SJCRH30 (cell line): Measurements from ENCODE around the gene RUNDC3A. TPM values are rescaled to one million over a fixed set of nuclear protein-coding genes. Genes with fewer than 3 reads are reported as not detected.

Experiments used
- DNase-seq, 2 experiments: peaks; one replicate each; pipeline ENCODE4 v3.0.0-alpha.2; 2015 to 2020
- H3K27ac ChIP-seq: fragments of 250-450 bp; sonication (Bioruptor Pico); 2 replicates; pipeline ENCODE4 v1.5.1; 2020; ENCODE audit warnings: mild to moderate bottlenecking, moderate library complexity
- H3K27me3 ChIP-seq: fragments of 250-450 bp; sonication (Bioruptor Pico); 2 replicates; pipeline ENCODE4 v1.5.1; 2020; ENCODE audit warnings: mild to moderate bottlenecking, moderate library complexity
- H3K36me3 ChIP-seq: fragments of 250-450 bp; sonication (Bioruptor Pico); 2 replicates; pipeline ENCODE4 v1.5.1; 2020; ENCODE audit warnings: mild to moderate bottlenecking, moderate library complexity
- H3K4me1 ChIP-seq: fragments of 250-450 bp; sonication (Bioruptor Pico); 2 replicates; pipeline ENCODE4 v1.5.1; 2020; ENCODE audit warnings: mild to moderate bottlenecking, moderate library complexity
- H3K4me3 ChIP-seq: fragments of 250-450 bp; sonication (Bioruptor Pico); 2 replicates; pipeline ENCODE4 v1.5.1; 2020; ENCODE audit warnings: mild to moderate bottlenecking, moderate library complexity
- H3K9me3 ChIP-seq: fragments of 250-450 bp; sonication (Bioruptor Pico); replicated peaks from 2 replicates; pipeline ENCODE4 v1.5.1; 2020; ENCODE audit warnings: mild to moderate bottlenecking, moderate library complexity
- total RNA-seq: library from RNA; depleted of rRNA; stranded (reverse); fragments of >200 nt; shearing (Covaris generic); gene quantifications from 2 replicates; pipeline ENCODE4 v1.2.3, GENCODE V29; 2014

Gene RUNDC3A
- total RNA-seq, 1 experiment from 2014 or later = 0.14 TPM

GRCh38 chr17:44351464-44351863 is 43.1 kb downstream of the RUNDC3A start:
- Histone ChIP-seq H3K4me1 (no peaks in the 10 kb centered on the region), H3K4me3 (no peak overlapping the region), H3K27ac (no peak overlapping the region), H3K27me3 (no peaks in the 10 kb centered on the region), H3K9me3 (no peaks in the 10 kb centered on the region), H3K36me3 (0 out of 2 replicates have a peak, but pooled peaks cover 3% of the 10 kb centered on the region)
- DNase-seq = no peak

- no peaks in the 10 kb centered on the region for H3K9me3 ChIP-seq
- no peaks in the 10 kb centered on the region for H3K27me3 ChIP-seq
- H3K27ac ChIP-seq = no peak overlapping the region
- H3K4me3 ChIP-seq = no peak overlapping the region
- 0 out of 2 replicates have a peak, but pooled peaks cover 3% of the 10 kb centered on the region for H3K36me3 ChIP-seq
- no peak for DNase-seq
- H3K4me1 ChIP-seq = no peaks in the 10 kb centered on the region
Measured at GRCh38 chr17:44351961-44352827, 43.8 kb downstream of the RUNDC3A start.

GRCh38 chr17:44352828-44353671 is 44.6 kb downstream of the RUNDC3A start:
- no peaks in the 10 kb centered on the region for H3K27me3 ChIP-seq
- 0 out of 2 replicates have a peak, but pooled peaks cover 3% of the 10 kb centered on the region for H3K36me3 ChIP-seq
- H3K4me3 ChIP-seq = no peak overlapping the region
- H3K9me3 ChIP-seq = no peaks in the 10 kb centered on the region
- no peak overlapping the region for H3K27ac ChIP-seq
- no peaks in the 10 kb centered on the region for H3K4me1 ChIP-seq
- no peak for DNase-seq

- Histone ChIP-seq H3K9me3 (no peaks in the 10 kb centered on the region), H3K4me1 (no peaks in the 10 kb centered on the region), H3K27me3 (no peaks in the 10 kb centered on the region), H3K4me3 (no peak overlapping the region), H3K36me3 (0 out of 2 replicates have a peak, but pooled peaks cover 3% of the 10 kb centered on the region), H3K27ac (no peak overlapping the region)
- DNase-seq = no peak
Measured at GRCh38 chr17:44353672-44354331, 45.4 kb downstream of the RUNDC3A start.

- no peak for DNase-seq
- H3K9me3 ChIP-seq = no peaks in the 10 kb centered on the region
- 0 out of 2 replicates have a peak, but pooled peaks cover 3% of the 10 kb centered on the region for H3K36me3 ChIP-seq
- no peaks in the 10 kb centered on the region for H3K27me3 ChIP-seq
- H3K27ac ChIP-seq = no peak overlapping the region
- H3K4me3 ChIP-seq = no peak overlapping the region
- no peaks in the 10 kb centered on the region for H3K4me1 ChIP-seq
Measured at GRCh38 chr17:44354582-44355561, 46.5 kb downstream of the RUNDC3A start.

GRCh38 chr17:44355642-44356099 is 47.3 kb downstream of the RUNDC3A start:
- Histone ChIP-seq H3K27me3 (no peaks in the 10 kb centered on the region), H3K27ac (no peak overlapping the region), H3K4me3 (no peak overlapping the region), H3K9me3 (no peaks in the 10 kb centered on the region), H3K4me1 (peaks cover under 1% of the 10 kb centered on the region), H3K36me3 (0 out of 2 replicates have a peak, but pooled peaks cover 3% of the 10 kb centered on the region)
- no peak for DNase-seq

- H3K36me3 ChIP-seq = no peaks in the 10 kb centered on the region
- no peaks in the 10 kb centered on the region for H3K9me3 ChIP-seq
- no peaks in the 10 kb centered on the region for H3K27me3 ChIP-seq
- no peak for DNase-seq
- H3K4me1 ChIP-seq = peaks cover 6% of the 10 kb centered on the region
- no peak overlapping the region for H3K4me3 ChIP-seq
- H3K27ac ChIP-seq = no peak overlapping the region
Measured at GRCh38 chr17:44356241-44356640, 47.8 kb downstream of the RUNDC3A start.

GRCh38 chr17:44358066-44358465 is 49.7 kb downstream of the RUNDC3A start:
- no peak for DNase-seq
- Histone ChIP-seq H3K27me3 (no peaks in the 10 kb centered on the region), H3K27ac (no peak overlapping the region), H3K4me3 (no peak overlapping the region), H3K9me3 (no peaks in the 10 kb centered on the region), H3K4me1 (peaks cover 22% of the 10 kb centered on the region), H3K36me3 (no peaks in the 10 kb centered on the region)

- no peaks in the 10 kb centered on the region for H3K9me3 ChIP-seq
- no peaks in the 10 kb centered on the region for H3K36me3 ChIP-seq
- no peak overlapping the region for H3K4me3 ChIP-seq
- no peak for DNase-seq
- H3K27ac ChIP-seq = no peak overlapping the region
- H3K4me1 ChIP-seq = peaks cover 22% of the 10 kb centered on the region
- no peaks in the 10 kb centered on the region for H3K27me3 ChIP-seq
Measured at GRCh38 chr17:44359006-44359405, 50.6 kb downstream of the RUNDC3A start.

- no peaks in the 10 kb centered on the region for H3K27me3 ChIP-seq
- no peaks in the 10 kb centered on the region for H3K9me3 ChIP-seq
- H3K4me3 ChIP-seq = no peak overlapping the region
- no peak overlapping the region for H3K27ac ChIP-seq
- DNase-seq = no peak
- no peaks in the 10 kb centered on the region for H3K36me3 ChIP-seq
- peaks cover 22% of the 10 kb centered on the region for H3K4me1 ChIP-seq
Measured at GRCh38 chr17:44359458-44360143, 51.2 kb downstream of the RUNDC3A start.

- Histone ChIP-seq H3K4me3 (no peak overlapping the region), H3K9me3 (no peaks in the 10 kb centered on the region), H3K27ac (no peak overlapping the region), H3K27me3 (no peaks in the 10 kb centered on the region), H3K4me1 (peaks cover 22% of the 10 kb centered on the region), H3K36me3 (no peaks in the 10 kb centered on the region)
- DNase-seq = no peak
Measured at GRCh38 chr17:44360144-44360533, 51.7 kb downstream of the RUNDC3A start.

- H3K27me3 ChIP-seq = no peaks in the 10 kb centered on the region
- peaks cover 22% of the 10 kb centered on the region for H3K4me1 ChIP-seq
- no peaks in the 10 kb centered on the region for H3K36me3 ChIP-seq
- H3K9me3 ChIP-seq = no peaks in the 10 kb centered on the region
- no peak overlapping the region for H3K27ac ChIP-seq
- peak; percentile 63 to 65 for DNase-seq
- H3K4me3 ChIP-seq = no peak overlapping the region
Measured at GRCh38 chr17:44360826-44361225, 52.4 kb downstream of the RUNDC3A start.
